Loucy (cell line): Measurements from ENCODE around the gene AP5Z1.

ENCODE experiments used
- EZH2phosphoT487 ChIP-seq: fragments of 200-600 bp; IDR thresholded peaks from 2 replicates; pipeline ENCODE4 v1.6.1; 2018; ENCODE audit warnings: antibody characterized with exemption, mild to moderate bottlenecking, moderate library complexity, borderline replicate concordance
- TF ChIP-seq, protein P1 (sequence below): fragments of 200-600 bp; sonication (generic); conservative IDR thresholded peaks from 2 replicates; pipeline ENCODE4 v1.5.1; 2014; ENCODE audit warnings: mild to moderate bottlenecking, antibody characterized with exemption, low read length

DNA sequence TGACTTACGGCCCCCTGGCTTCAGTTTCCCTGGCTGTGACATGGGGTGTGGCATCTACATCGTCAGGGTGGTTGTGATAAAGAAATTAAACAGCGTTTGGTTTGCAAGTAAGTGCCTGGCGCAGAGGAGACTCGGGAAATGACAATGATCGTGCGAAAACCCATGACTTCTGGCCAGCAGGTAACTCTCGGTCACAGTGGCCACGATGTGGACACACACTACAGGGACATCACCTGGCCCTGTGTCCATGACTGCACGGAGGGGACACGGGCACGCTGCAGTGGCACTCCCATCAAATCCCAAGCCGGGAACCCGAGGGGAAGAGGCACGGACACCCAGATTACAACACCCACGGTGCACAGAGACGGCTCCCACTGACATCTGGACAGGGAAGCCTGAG lies 57.8 kb downstream of the AP5Z1 start:
- TF ChIP-seq, protein P1, sequence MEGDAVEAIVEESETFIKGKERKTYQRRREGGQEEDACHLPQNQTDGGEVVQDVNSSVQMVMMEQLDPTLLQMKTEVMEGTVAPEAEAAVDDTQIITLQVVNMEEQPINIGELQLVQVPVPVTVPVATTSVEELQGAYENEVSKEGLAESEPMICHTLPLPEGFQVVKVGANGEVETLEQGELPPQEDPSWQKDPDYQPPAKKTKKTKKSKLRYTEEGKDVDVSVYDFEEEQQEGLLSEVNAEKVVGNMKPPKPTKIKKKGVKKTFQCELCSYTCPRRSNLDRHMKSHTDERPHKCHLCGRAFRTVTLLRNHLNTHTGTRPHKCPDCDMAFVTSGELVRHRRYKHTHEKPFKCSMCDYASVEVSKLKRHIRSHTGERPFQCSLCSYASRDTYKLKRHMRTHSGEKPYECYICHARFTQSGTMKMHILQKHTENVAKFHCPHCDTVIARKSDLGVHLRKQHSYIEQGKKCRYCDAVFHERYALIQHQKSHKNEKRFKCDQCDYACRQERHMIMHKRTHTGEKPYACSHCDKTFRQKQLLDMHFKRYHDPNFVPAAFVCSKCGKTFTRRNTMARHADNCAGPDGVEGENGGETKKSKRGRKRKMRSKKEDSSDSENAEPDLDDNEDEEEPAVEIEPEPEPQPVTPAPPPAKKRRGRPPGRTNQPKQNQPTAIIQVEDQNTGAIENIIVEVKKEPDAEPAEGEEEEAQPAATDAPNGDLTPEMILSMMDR, result no peak
- TF ChIP-seq EZH2phosphoT487, result no peak
